GM12891 (cell line): ENCODE results near the gene POU2F3.

Experiments used
- DNase-seq: peaks from one replicate; pipeline ENCODE4 v3.0.0; 2011; ENCODE audit warnings: low spot score; ENCODE audit not compliant: insufficient read length
- FAIRE-seq: peaks from 2 replicates; lab custom pipeline; 2011; peaks lifted over from hg19 to GRCh38; lab: Jason Lieb, UNC
- PAX5 ChIP-seq: IDR thresholded peaks from 2 replicates; pipeline ENCODE4 v1.6.1; 2011; ENCODE audit warnings: low read length, moderate library complexity, mild to moderate bottlenecking; ENCODE audit not compliant: insufficient read depth, severe bottlenecking
- POLR2A ChIP-seq: IDR thresholded peaks from 2 replicates; pipeline ENCODE4 v1.6.1; 2011; ENCODE audit warnings: low read depth, low read length, control low read depth
- POLR2AphosphoS5 ChIP-seq: IDR thresholded peaks from 2 replicates; pipeline ENCODE4 v1.6.1; 2011; ENCODE audit warnings: low read depth, low read length, control low read depth
- POU2F2 ChIP-seq: IDR thresholded peaks from 2 replicates; pipeline ENCODE4 v1.6.1; 2011; ENCODE audit warnings: low read depth, mild to moderate bottlenecking, control low read depth, low read length, moderate library complexity
- SPI1 ChIP-seq: IDR thresholded peaks from 2 replicates; pipeline ENCODE4 v1.6.1; 2011; ENCODE audit warnings: low read depth, low read length, control low read depth
- TAF1 ChIP-seq: IDR thresholded peaks from 2 replicates; pipeline ENCODE4 v1.6.1; 2011; ENCODE audit warnings: low read depth, low read length, control low read depth

Gene POU2F3

GRCh38 chr11:120350637-120351036 lies 110.7 kb downstream of the POU2F3 start:
- no peak for DNase-seq
- TF ChIP-seq PAX5 (no peak), POLR2A (no peak), POU2F2 (no peak), TAF1 (no peak), POLR2AphosphoS5 (no peak), SPI1 (no peak)
- FAIRE-seq, result no peak

GRCh38 chr11:120352405-120352804 lies 112.5 kb downstream of the POU2F3 start:
- DNase-seq (no peak), FAIRE-seq (no peak)
- TF ChIP-seq POLR2AphosphoS5, result no peak
- no peak for TF ChIP-seq TAF1
- no peak for TF ChIP-seq POLR2A
- TF ChIP-seq POU2F2, result no peak

GRCh38 chr11:120354068-120354467 lies 114.1 kb downstream of the POU2F3 start:
- DNase-seq, result no peak
- no peak for TF ChIP-seq TAF1
- TF ChIP-seq SPI1, result no peak
- FAIRE-seq, result no peak

GRCh38 chr11:120354779-120355178 lies 114.8 kb downstream of the POU2F3 start:
- FAIRE-seq, result no peak
- TF ChIP-seq POLR2AphosphoS5 (no peak), POU2F2 (no peak), POLR2A (no peak), PAX5 (no peak), SPI1 (no peak), TAF1 (no peak)
- DNase-seq, result no peak

GRCh38 chr11:120357620-120358019 lies 117.7 kb downstream of the POU2F3 start:
- FAIRE-seq (no peak), DNase-seq (no peak)
- TF ChIP-seq SPI1, result no peak
- TF ChIP-seq TAF1, result no peak

GRCh38 chr11:120358729-120359128 lies 118.8 kb downstream of the POU2F3 start:
- TF ChIP-seq POLR2A (no peak), POU2F2 (no peak), PAX5 (no peak), SPI1 (no peak), POLR2AphosphoS5 (no peak), TAF1 (no peak)
- no peak for DNase-seq
- FAIRE-seq, result no peak

- TF ChIP-seq PAX5 (no peak), POU2F2 (no peak), POLR2A (no peak), TAF1 (no peak), SPI1 (no peak), POLR2AphosphoS5 (no peak)
- FAIRE-seq (no peak), DNase-seq (no peak)
Measured at GRCh38 chr11:120363436-120363835, 123.5 kb downstream of the POU2F3 start.

GRCh38 chr11:120365512-120365911 lies 125.6 kb downstream of the POU2F3 start:
- TF ChIP-seq TAF1, result no peak
- TF ChIP-seq SPI1, result no peak
- no peak for TF ChIP-seq PAX5
- TF ChIP-seq POLR2AphosphoS5, result no peak
- no peak for TF ChIP-seq POLR2A
- no peak for FAIRE-seq
- DNase-seq, result no peak
